OCI-LY1 (cell line): ENCODE results near the gene KCNT1.

Experiments used
- EZH2 ChIP-seq: fragments of 200-600 bp; sonication (generic), shearing (Covaris generic); IDR thresholded peaks from 2 replicates; pipeline ENCODE4 v1.8.0; 2017; ENCODE audit warnings: borderline replicate concordance, mixed run types, mild to moderate bottlenecking, antibody characterized with exemption, low read length, moderate library complexity, mixed read lengths
- TF ChIP-seq, protein P1 (sequence below): fragments of 200-600 bp; sonication (generic), shearing (Covaris generic); IDR thresholded peaks from 2 replicates; pipeline ENCODE4 v1.5.1; 2017; ENCODE audit warnings: mild to moderate bottlenecking, antibody characterized with exemption, low read length, moderate library complexity, mixed read lengths

DNA sequence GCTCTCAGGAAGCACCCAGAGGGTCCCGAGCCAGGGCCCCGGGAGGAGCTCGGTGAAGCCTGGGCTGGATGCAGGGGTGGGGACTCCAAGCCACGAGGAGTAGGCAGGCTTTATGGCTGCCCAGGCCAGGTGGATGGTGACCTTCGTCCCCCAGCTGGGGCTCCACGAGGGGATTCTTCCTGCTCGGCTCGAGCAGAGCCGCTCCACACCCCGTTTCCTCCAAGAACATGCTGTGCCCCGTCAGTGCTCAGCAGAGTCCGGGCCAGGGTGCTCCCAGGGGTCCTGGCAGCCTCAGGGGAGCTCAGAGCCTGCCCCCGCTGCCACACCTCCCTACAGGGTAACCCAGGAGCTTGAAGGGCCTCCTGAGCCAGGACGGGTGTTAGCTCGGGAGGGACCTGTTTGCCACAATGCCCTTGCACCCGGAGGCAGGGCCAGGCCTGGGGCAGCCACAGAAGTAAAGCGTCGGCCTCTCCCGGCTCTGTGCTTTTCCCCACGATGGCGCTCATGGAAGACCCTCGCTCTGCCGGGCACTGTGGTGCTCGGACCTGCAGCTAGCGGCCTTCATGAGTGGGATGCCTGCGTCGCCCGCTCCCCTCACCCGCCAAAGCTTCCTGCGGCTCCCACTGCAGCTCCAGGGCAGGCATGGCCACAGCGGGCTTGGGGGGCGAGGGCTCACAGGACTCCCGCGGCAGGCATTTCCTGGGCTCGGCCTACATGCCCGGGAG lies 86.8 kb downstream of the KCNT1 start:
- TF ChIP-seq, protein P1, sequence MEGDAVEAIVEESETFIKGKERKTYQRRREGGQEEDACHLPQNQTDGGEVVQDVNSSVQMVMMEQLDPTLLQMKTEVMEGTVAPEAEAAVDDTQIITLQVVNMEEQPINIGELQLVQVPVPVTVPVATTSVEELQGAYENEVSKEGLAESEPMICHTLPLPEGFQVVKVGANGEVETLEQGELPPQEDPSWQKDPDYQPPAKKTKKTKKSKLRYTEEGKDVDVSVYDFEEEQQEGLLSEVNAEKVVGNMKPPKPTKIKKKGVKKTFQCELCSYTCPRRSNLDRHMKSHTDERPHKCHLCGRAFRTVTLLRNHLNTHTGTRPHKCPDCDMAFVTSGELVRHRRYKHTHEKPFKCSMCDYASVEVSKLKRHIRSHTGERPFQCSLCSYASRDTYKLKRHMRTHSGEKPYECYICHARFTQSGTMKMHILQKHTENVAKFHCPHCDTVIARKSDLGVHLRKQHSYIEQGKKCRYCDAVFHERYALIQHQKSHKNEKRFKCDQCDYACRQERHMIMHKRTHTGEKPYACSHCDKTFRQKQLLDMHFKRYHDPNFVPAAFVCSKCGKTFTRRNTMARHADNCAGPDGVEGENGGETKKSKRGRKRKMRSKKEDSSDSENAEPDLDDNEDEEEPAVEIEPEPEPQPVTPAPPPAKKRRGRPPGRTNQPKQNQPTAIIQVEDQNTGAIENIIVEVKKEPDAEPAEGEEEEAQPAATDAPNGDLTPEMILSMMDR: no peak
- no peak for TF ChIP-seq EZH2
